Lower leg skin (tissue), 4 donors: ENCODE results near the gene PRTFDC1. TPM values are rescaled to one million over a fixed set of nuclear protein-coding genes. Genes with fewer than 3 reads are reported as not detected.
"Not testable (repeated sequence)": the region's sequence is repeated elsewhere in the genome, so short reads cannot be mapped to it uniquely, and the experiment has no call there.

Experiments used
- DNase-seq, 2 donors: peaks; one replicate each; pipeline ENCODE4 v3.0.0-alpha.2; 2019; ENCODE audit warnings: low spot score in 2 of 2
- H3K4me3 ChIP-seq: fragments of 200-600 bp; sonication (generic); 2 replicates; pipeline ENCODE4 v1.5.1; 2017; ENCODE audit warnings: mild to moderate bottlenecking, low read depth; ENCODE audit not compliant: poor library complexity, severe bottlenecking
- POLR2A ChIP-seq, 2 donors: fragments of 450-650 bp; IDR thresholded peaks; one replicate each; pipeline ENCODE4 v1.6.1; 2016 to 2017; ENCODE audit warnings: antibody characterized with exemption in 2 of 2, mild to moderate bottlenecking in 1 of 2, moderate library complexity in 1 of 2
- WGBS, 2 donors: methylation state at CpG; one replicate each; pipeline ENCODE4 v1.1.5; 2018; 5-methylcytosine and 5-hydroxymethylcytosine counted together
- intact Hi-C: fragments of 100-400 bp; cut with DNase I; formaldehyde crosslinking; loops from one replicate; pipeline ENCODE4 v1.15.0; 2023; ENCODE audit warnings: low total_unique reads
- total RNA-seq, 4 donors: library from RNA; depleted of rRNA; stranded (reverse); fragments of >200 nt; gene quantifications; one replicate each; pipeline ENCODE4 v1.1.0, GENCODE V29; 2016
- TF ChIP-seq, protein P1 (sequence below), 3 donors: fragments of 450-650 bp; IDR thresholded peaks; one replicate each; pipeline ENCODE4 v1.5.1; 2016; ENCODE audit warnings: antibody characterized with exemption in 3 of 3, mild to moderate bottlenecking in 3 of 3, moderate library complexity in 2 of 3

The PRTFDC1 gene
- total RNA-seq, 4 donors from 2014 or later, result 0.45 to 1.3 TPM; not detected in 2

DNA sequence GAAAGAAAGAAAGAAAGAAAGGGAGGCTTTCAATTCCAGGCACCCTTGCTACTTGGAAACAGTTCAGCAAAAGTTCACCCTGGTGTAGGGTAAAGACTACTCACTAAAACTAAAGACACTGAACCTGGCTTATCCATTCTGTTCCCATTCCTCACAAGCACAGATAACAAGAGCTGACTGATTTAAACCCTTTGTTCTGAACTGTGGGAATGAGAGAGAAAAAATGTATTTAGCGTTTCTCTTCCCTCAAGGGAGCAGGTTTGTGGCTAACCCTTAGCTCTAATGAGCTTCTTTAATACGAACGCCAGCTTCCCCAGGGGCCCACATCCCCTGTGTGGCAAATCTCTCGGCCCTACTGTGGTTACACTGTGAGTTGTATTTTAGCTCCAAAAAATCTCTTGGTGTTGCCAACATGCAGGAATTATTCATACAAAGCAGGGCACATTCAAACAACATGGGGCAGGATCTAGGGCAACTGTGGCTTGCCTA, 23.3 kb downstream of the PRTFDC1 start:
- no peak overlapping the region for H3K4me3 ChIP-seq
- TF ChIP-seq POLR2A (IDR thresholded peaks at IDR 0.05), result no peak
- TF ChIP-seq, protein P1, sequence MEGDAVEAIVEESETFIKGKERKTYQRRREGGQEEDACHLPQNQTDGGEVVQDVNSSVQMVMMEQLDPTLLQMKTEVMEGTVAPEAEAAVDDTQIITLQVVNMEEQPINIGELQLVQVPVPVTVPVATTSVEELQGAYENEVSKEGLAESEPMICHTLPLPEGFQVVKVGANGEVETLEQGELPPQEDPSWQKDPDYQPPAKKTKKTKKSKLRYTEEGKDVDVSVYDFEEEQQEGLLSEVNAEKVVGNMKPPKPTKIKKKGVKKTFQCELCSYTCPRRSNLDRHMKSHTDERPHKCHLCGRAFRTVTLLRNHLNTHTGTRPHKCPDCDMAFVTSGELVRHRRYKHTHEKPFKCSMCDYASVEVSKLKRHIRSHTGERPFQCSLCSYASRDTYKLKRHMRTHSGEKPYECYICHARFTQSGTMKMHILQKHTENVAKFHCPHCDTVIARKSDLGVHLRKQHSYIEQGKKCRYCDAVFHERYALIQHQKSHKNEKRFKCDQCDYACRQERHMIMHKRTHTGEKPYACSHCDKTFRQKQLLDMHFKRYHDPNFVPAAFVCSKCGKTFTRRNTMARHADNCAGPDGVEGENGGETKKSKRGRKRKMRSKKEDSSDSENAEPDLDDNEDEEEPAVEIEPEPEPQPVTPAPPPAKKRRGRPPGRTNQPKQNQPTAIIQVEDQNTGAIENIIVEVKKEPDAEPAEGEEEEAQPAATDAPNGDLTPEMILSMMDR (IDR thresholded peaks at IDR 0.05), result no peak
- 55 to 60% methylated on average over 4 of the region's 4 CpGs for WGBS, 2 donors
- intact Hi-C loops, result loop anchor here (5.0 kb wide), 1 partner anchor 738 kb away; no protein-coding TSS in a partner anchor
- DNase-seq, result no peak

DNA sequence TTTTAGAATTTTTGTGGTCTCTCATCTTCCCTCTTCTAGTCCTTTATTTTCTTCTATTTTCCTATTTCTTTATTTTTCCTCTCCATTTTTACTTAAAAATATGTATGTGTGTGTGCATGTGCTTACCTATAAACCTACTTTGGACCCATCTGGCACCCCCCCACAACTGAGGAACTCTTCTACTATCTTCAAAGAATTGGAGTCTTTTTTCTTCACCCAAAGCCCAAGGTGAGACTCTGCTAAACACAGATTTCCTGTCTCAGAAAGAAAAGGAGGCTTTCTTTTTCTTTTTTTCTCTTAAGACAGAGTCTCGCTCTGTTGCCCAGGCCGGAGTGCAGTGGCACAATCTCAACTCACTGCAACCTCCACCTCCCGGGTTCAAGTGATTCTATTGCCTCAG, 24.2 kb downstream of the PRTFDC1 start:
- H3K4me3 ChIP-seq, result no peak overlapping the region
- intact Hi-C loops, result loop anchor here (5.0 kb wide), 1 partner anchor 739 kb away; no protein-coding TSS in a partner anchor
- DNase-seq, result no peak
- 82 to 91% methylated on average over 3 of the region's 3 CpGs for WGBS, 2 donors
- TF ChIP-seq, protein P1 (IDR thresholded peaks at IDR 0.05), result no peak
- TF ChIP-seq POLR2A (IDR thresholded peaks at IDR 0.05), result no peak

DNA sequence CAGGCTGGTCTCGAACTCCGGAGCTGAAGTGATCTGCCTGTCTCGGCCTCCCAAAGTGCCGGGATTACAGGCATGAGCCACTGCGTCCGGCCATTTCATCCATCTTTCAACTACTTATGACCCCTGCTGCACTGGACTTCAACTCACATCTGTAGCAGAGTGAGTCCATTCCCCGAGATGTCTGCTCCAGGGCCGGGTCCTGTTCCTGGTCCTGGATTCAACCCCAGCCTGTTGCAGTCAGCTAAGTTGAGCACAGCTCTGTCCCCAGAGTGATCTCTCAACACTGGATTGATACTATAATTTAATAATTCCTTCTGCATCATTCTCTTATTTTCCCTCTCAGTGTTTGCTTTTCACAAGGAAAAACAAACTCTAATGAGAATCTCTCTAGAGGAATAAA, 25.8 kb downstream of the PRTFDC1 start:
- WGBS, 2 donors, result 72 to 88% methylated on average over 8 of the region's 8 CpGs
- DNase-seq, result no peak
- no peak for TF ChIP-seq POLR2A (IDR thresholded peaks at IDR 0.05)
- TF ChIP-seq, protein P1 (IDR thresholded peaks at IDR 0.05), result no peak
- no peak overlapping the region for H3K4me3 ChIP-seq
- intact Hi-C loops, result loop anchor here (5.0 kb wide), 1 partner anchor 741 kb away; no protein-coding TSS in a partner anchor

DNA sequence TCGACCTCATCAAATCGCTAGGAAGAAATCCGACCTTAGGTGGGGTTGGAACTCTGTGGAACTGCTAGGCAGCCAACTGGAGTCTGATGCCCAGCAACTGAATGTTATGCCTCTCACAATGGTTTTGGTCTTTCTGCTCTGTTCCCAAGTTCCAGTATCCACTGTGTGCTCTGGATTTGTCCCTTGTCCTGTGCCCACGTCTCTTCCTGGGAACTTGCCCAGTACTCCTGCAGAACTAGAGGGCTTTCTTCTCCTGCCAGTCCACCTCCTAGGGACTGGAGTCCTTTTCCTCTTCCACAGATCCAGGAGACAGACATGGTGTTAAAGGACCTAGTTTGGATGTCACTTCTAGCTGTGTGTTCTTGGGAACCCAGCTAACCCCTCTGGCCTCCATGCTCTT, 26.6 kb downstream of the PRTFDC1 start:
- WGBS, 2 donors, result 86 to 94% methylated on average over 4 of the region's 4 CpGs
- H3K4me3 ChIP-seq, result no peak overlapping the region
- TF ChIP-seq, protein P1 (IDR thresholded peaks at IDR 0.05), result no peak
- TF ChIP-seq POLR2A (IDR thresholded peaks at IDR 0.05), result no peak
- DNase-seq, result no peak
- intact Hi-C loops, result loop anchor here (5.0 kb wide), 1 partner anchor 742 kb away; no protein-coding TSS in a partner anchor

DNA sequence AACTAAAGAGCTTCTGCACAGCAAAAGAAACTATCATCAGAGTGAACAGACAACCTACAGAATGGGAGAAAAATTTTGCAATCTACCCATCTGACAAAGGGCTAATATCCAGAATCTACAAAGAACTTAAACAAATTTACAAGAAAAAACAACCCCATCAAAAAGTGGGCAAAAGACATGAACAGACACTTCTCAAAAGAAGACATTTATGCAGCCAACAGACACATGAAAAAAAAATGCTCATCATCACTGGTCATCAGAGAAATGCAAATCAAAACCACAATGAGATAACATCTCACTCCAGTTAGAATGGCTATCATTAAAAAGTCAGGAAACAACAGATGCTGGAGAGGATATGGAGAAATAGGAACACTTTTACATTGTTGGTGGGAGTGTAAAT, 27.9 kb downstream of the PRTFDC1 start:
- H3K4me3 ChIP-seq, intact Hi-C loops, DNase-seq: not testable (repeated sequence)

DNA sequence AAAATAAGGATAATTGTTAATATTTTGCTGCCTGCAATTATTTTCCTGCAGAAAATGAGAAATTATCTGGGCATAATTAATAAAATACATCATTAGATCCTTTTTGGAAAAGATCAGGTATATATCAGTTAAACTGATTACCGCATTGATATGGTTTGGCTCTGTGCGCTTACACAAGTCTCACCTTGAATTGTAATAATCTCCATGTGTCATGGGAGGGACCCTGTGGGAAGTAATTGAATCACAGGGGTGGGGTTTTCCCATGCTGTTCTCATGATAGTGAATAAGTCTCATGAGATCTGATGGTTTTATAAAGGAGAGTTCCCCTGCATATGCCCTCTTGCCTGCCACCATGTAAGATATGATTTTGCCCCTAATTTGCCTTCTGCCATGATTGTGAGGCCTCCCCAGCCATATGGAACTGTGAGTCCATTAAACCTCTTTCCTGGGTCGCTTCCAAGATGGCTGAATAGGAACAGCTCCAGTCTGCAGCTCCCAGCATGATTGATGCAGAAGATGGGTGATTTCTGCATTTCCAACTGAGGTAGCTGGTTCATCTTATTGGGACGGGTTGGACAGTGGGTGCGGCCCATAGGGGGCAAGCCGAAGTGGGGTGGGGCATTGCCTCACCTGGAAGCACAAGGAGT, 30.1 kb downstream of the PRTFDC1 start:
- intact Hi-C loops, H3K4me3 ChIP-seq, DNase-seq: not testable (repeated sequence)
- 86 to 96% methylated on average over 6 of the region's 6 CpGs for WGBS, 2 donors
